Epithelial cell of esophagus (primary cell): Measurements from ENCODE around the gene TK2.

Experiments used
- DNase-seq: peaks from one replicate; pipeline ENCODE4 v3.0.0; 2010; ENCODE audit warnings: low read depth
- H3K4me3 ChIP-seq: 2 replicates; pipeline ENCODE4 v1.5.1; 2011; ENCODE audit warnings: mild to moderate bottlenecking, low read length, control low read depth
- TF ChIP-seq, protein P1 (sequence below): IDR thresholded peaks from 2 replicates; pipeline ENCODE4 v1.5.1; 2011; ENCODE audit warnings: low read depth, mild to moderate bottlenecking, low read length, control low read depth, inconsistent platforms; ENCODE audit not compliant: insufficient read depth; ENCODE audit errors: missing control alignments

Gene TK2

DNA sequence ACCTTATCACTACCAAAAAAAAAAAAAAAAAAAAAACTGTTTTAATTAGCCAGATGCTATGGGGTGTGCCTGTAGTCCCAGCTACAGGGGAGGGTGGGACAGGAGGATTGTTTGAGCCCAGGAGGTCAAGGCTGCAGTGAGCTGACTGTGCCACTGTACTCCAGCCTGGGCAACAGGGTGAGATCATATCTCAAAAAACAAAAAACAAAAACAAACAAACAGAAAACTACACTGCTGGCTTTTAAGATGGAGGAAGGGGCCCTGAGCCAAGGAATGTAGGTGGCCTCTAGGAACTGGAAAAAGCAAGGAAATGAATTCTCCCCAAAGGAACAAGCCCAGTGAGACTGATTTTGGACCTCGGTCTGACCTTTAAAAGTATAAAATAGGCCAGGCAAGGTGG lies 61.4 kb downstream of the TK2 start:
- DNase-seq = no peak
- TF ChIP-seq, protein P1, sequence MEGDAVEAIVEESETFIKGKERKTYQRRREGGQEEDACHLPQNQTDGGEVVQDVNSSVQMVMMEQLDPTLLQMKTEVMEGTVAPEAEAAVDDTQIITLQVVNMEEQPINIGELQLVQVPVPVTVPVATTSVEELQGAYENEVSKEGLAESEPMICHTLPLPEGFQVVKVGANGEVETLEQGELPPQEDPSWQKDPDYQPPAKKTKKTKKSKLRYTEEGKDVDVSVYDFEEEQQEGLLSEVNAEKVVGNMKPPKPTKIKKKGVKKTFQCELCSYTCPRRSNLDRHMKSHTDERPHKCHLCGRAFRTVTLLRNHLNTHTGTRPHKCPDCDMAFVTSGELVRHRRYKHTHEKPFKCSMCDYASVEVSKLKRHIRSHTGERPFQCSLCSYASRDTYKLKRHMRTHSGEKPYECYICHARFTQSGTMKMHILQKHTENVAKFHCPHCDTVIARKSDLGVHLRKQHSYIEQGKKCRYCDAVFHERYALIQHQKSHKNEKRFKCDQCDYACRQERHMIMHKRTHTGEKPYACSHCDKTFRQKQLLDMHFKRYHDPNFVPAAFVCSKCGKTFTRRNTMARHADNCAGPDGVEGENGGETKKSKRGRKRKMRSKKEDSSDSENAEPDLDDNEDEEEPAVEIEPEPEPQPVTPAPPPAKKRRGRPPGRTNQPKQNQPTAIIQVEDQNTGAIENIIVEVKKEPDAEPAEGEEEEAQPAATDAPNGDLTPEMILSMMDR = no peak
- H3K4me3 ChIP-seq = no peak overlapping the region

DNA sequence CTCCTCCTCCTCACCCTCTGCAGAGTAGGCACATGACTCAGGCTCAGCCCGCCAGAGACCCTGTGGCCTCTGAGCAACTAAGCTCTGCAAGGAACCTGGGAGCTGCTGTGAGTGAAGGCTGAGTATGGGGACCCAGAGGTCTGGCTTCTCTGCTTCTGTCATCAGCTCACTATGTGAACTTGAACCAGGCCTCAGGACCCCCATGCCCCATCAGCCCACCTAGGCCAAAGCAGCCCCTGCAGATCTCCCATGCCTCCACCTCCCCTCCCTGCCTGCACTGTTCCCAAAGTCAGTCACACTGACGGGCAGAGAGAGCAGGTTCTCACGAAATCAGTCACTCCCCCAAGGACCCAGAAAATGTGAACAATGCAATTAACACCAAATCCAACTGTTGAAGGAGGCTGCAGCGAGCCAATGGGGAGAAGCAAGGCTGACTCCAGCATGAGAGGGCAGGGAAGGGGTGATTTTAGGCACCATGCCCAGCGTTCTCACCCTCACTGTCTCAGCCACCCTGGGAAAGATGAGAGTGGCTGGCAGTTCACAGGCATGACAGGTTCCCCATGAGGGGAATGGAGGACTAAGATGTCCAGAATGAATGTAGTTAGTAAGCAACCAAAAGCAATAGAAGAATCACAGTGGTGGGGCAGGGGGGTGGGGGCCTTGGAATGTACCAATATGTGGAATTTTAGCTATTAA lies 62.2 kb downstream of the TK2 start:
- TF ChIP-seq, protein P1 = no peak
- no peak for DNase-seq
- H3K4me3 ChIP-seq = no peak overlapping the region

DNA sequence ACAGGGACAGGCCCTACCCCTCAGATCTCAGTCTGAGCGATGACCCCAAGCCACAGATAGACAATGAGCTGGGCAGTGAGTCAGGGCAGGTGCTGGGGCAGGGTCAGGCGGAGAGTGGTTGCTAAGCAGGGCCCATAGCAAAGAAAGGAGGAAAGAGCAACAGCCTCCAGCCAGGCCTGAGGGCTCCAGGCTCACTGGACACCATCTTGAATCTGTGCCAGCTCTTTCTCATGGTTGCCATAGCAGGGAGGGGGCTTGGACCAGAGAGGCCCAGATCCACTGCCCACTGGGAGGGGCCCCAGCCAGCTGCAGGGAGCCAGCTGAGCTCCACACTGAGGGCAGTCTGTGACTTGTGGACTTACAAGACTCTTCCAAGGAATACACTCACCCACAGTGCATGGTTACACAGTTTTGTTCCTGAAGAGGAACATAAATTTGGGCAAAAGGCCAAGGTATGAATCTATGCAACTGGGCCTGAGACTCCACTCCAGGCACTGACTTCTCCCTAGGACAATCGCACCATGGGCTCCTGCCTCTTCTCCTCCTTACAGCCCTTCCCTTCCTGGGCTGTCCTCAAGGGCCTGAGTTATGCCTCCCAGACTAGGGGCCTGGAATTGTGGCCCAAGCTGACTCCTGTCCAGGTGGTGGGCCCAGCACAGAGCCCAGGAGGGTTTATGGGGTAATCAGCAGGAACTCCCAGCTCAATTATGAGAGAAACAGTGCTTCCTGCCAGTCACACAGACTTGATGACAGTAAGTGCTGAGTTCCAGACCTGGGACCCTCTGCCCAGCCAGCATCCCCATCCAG lies 62.9 kb downstream of the TK2 start:
- DNase-seq = peak; percentile 71
- no peak overlapping the region for H3K4me3 ChIP-seq
- TF ChIP-seq, protein P1 = no peak

DNA sequence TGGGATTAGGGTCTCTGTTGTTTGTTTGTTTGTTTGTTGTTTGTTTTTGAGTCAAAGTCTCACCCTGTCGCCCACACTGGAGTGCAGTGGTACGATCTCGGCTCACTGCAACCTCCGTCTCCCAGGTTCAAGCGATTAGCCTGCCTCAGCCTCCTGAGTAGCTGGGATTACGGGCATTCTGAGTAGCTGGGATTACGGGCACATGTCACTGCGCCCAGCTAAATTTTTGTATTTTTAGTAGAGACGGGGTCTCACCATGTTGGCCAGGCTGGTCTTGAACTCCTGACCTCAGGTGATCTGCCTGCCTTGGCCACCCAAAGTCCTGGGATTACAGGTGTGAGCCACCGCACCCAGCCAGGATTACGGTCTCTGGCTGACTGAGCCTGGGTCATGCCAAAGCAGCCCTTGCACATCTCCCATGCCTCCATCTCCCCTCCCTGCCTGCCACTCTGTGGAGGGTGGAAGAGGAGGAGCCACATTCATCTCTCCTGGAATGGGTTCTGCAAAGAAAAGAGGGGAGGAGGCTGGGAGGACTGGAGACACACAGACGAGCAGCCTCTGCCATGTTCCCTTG lies 63.6 kb downstream of the TK2 start:
- no peak overlapping the region for H3K4me3 ChIP-seq
- no peak for DNase-seq
- TF ChIP-seq, protein P1 = no peak

DNA sequence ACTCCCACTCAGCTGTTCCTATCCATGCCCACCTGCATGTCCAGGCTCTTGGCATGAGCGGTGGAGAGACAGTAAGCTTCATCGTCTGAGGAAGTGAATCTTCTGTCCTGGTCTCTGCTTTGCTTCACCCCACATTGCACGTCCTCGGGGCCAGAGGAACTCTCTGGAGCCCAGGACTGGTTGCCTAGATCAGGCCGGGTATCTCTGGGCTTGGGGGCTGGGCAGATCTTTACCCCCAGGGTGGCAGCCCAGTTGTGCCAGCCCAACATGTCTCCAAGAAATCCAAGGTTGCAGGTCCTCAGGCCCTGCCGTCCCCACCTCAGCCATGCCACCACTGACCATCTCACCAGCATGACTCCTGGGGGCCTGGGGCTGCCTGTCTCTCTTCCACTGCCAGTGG lies 64.5 kb downstream of the TK2 start:
- H3K4me3 ChIP-seq = no peak overlapping the region
- no peak for DNase-seq
- TF ChIP-seq, protein P1 = no peak

DNA sequence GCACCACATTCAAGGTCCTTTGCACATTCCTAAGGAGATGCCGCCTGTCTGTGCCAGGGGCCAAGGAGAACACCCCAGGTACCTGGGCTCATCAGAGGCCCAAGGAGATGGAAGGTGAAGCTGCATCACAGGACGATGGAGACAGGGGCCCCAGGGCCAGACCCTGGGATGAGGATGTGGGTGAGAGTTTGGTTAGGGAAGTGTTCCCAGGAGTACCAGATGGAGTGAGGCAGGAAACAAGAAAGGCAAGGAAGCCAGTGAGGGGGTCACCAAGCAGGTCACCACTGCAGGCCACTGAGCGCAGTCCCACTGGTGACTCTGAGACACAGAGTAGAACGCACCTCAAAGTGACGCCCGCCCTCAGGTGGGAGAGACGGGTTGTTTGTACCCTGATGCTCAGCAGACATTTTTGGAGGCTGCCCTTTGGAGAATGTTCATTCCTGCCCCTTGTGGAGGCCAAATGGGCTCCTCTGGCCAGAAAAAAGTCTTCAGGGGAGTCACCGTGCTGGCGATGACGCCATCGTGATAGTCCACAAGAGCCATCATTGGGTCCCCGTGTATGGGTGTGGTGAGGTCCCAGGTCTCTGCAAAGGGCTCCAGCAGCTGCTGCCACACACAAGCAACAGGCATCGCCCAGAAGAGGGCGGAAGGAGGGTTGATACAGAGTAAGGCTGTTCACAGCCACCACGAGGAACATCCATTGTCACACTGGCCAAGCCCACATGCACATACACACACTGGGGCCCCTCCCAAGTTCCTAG lies 65.3 kb downstream of the TK2 start:
- TF ChIP-seq, protein P1 = no peak
- no peak overlapping the region for H3K4me3 ChIP-seq
- DNase-seq = no peak
